A673 (cell line): ENCODE measurements around the gene EPHA6. TPM values are rescaled to one million over a fixed set of nuclear protein-coding genes. Genes with fewer than 3 reads are reported as not detected.

Experiments
- BruUV-seq: library from RNA; stranded (reverse); fragments of 400-500 nt; replicated peaks from 2 replicates; lab custom pipeline; 2021; lab: Mats Ljungman, UMichigan
- CTCF ChIA-PET: fragments of 300-600 bp; sonication (Branson Sonifier 250); formaldehyde crosslinking; loops from one replicate; lab custom pipeline; 2022; ENCODE audit warnings: antibody characterized with exemption; lab: Charles Lee
- POLR2A ChIA-PET: fragments of 300-600 bp; sonication (Branson Sonifier 250); formaldehyde crosslinking; loops from one replicate; lab custom pipeline; 2022; ENCODE audit warnings: antibody characterized with exemption; ENCODE audit not compliant: low non-redundant PET; lab: Charles Lee
- DNase-seq: peaks from one replicate; pipeline ENCODE4 v3.0.0-alpha.2; 2015; ENCODE audit warnings: low spot score
- H3K27ac ChIP-seq: fragments of 200-600 bp; sonication (generic); 2 replicates; pipeline ENCODE4 v1.5.1; 2016; ENCODE audit warnings: mixed run types, low read depth, mild to moderate bottlenecking, mixed read lengths, antibody characterized with exemption, low read length; ENCODE audit not compliant: poor library complexity, severe bottlenecking
- H3K27me3 ChIP-seq: fragments of 200-600 bp; sonication (generic); replicated peaks from 2 replicates; pipeline ENCODE4 v1.6.1; 2017; ENCODE audit warnings: mixed run types, low read depth, mild to moderate bottlenecking, mixed read lengths, antibody characterized with exemption, low read length; ENCODE audit not compliant: insufficient read depth, poor library complexity
- H3K36me3 ChIP-seq: fragments of 200-600 bp; sonication (generic); 2 replicates; pipeline ENCODE4 v1.6.1; 2016; ENCODE audit warnings: mixed run types, mild to moderate bottlenecking, mixed read lengths, antibody characterized with exemption, low read length; ENCODE audit not compliant: insufficient read depth, poor library complexity, severe bottlenecking
- H3K4me1 ChIP-seq: fragments of 200-600 bp; sonication (generic); 2 replicates; pipeline ENCODE4 v1.6.1; 2017; ENCODE audit warnings: mixed run types, mild to moderate bottlenecking, mixed read lengths, antibody characterized with exemption, low read length; ENCODE audit not compliant: insufficient read depth, poor library complexity, severe bottlenecking
- H3K4me3 ChIP-seq: fragments of 200-600 bp; sonication (generic); 2 replicates; pipeline ENCODE4 v1.5.1; 2016; ENCODE audit warnings: low read depth, mixed run types, mild to moderate bottlenecking, mixed read lengths, low read length; ENCODE audit not compliant: poor library complexity, severe bottlenecking
- H3K9me3 ChIP-seq: fragments of 200-600 bp; sonication (generic); 2 replicates; pipeline ENCODE4 v1.6.1; 2016; ENCODE audit warnings: mixed run types, low read depth, mild to moderate bottlenecking, mixed read lengths, antibody characterized with exemption, low read length; ENCODE audit not compliant: poor library complexity, severe bottlenecking
- EZH2 ChIP-seq: fragments of 200-600 bp; sonication (generic); IDR thresholded peaks from 2 replicates; pipeline ENCODE4 v1.6.1; 2017; ENCODE audit warnings: borderline replicate concordance, low read depth, mild to moderate bottlenecking, mixed read lengths, antibody characterized with exemption, low read length; ENCODE audit not compliant: poor library complexity, severe bottlenecking
- intact Hi-C: fragments of 100-400 bp; cut with micrococcal nuclease; formaldehyde crosslinking; loops from one replicate; pipeline ENCODE4 v1.10.0; 2022; ENCODE audit not compliant: unreplicated experiment
- total RNA-seq: library from RNA; stranded (reverse); gene quantifications from 2 replicates; pipeline ENCODE4 v1.2.3, GENCODE V29; 2021
- TF ChIP-seq, protein P1 (sequence below): fragments of 300-800, 200-600 bp; sonication (generic); conservative IDR thresholded peaks from 2 replicates; pipeline ENCODE4 v1.5.1; 2017; ENCODE audit warnings: low read depth, mild to moderate bottlenecking, antibody characterized with exemption, low read length, moderate library complexity, mixed read lengths

EPHA6 gene
- total RNA-seq, 1 experiment from 2014 or later: not detected

DNA sequence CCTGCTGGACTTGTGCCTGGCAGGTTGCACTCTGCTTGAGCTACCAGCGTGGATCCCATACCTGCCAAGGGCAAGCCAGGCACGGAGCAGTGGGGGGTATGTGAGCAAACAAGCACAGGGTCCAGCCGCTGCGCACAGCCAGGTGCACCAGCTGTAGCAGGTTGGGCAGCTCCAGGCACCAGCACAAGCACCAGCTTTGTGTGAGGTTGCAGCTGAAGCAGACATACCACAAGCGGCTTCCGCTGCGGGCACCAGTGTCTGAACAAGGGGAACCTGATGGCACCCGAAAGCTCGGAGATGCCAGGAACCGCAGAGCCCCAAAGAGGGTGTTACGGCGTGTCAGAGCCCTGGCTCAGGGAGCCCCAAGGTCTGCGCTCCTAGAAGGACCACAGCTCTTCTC lies 477.5 kb downstream of the EPHA6 start:
- ChIA-PET POLR2A (no interaction called here), CTCF (no interaction called here)
- Histone ChIP-seq H3K36me3 (no peaks in the 10 kb centered on the region), H3K4me3 (no peak overlapping the region), H3K9me3 (peaks cover 18% of the 10 kb centered on the region), H3K4me1 (no peaks in the 10 kb centered on the region), H3K27ac (no peak overlapping the region), H3K27me3 (no peaks in the 10 kb centered on the region)
- no peak for DNase-seq
- intact Hi-C loops: no loop called here
- TF ChIP-seq, protein P1, sequence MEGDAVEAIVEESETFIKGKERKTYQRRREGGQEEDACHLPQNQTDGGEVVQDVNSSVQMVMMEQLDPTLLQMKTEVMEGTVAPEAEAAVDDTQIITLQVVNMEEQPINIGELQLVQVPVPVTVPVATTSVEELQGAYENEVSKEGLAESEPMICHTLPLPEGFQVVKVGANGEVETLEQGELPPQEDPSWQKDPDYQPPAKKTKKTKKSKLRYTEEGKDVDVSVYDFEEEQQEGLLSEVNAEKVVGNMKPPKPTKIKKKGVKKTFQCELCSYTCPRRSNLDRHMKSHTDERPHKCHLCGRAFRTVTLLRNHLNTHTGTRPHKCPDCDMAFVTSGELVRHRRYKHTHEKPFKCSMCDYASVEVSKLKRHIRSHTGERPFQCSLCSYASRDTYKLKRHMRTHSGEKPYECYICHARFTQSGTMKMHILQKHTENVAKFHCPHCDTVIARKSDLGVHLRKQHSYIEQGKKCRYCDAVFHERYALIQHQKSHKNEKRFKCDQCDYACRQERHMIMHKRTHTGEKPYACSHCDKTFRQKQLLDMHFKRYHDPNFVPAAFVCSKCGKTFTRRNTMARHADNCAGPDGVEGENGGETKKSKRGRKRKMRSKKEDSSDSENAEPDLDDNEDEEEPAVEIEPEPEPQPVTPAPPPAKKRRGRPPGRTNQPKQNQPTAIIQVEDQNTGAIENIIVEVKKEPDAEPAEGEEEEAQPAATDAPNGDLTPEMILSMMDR: no peak
- TF ChIP-seq EZH2: no peak
- no TSS peak for BruUV-seq

DNA sequence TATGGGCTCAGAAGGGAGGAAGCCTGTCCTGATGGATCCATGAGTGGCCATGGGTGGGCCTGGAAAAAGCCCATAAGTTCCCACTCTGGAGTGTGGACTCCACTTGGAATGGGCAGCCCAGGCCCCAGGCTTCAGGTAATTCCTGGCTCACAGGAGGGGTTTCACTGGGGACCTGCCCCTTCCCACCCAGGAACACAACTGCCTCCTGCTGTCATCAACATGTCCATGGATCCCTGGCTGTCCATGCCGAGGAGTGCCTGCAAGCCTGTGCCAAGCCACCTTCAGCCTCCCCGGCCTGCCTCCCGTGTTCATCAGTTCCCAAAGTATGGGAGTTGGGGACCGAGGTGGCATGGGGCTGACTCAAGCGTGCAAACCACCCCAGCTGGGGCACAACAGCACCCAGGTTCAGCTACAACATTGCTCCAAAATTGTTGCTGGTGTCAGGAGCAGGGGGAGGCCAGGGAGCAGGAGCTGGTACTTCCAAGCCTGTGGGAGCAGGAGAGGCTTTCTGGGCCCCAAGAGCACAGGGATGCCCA lies 479.3 kb downstream of the EPHA6 start:
- BruUV-seq: no TSS peak
- Histone ChIP-seq H3K36me3 (no peaks in the 10 kb centered on the region), H3K4me3 (no peak overlapping the region), H3K9me3 (peaks cover 18% of the 10 kb centered on the region), H3K4me1 (no peaks in the 10 kb centered on the region), H3K27me3 (no peaks in the 10 kb centered on the region), H3K27ac (no peak overlapping the region)
- intact Hi-C loops: no loop called here
- ChIA-PET CTCF (no interaction called here), POLR2A (no interaction called here)
- DNase-seq: no peak
- TF ChIP-seq EZH2: no peak
- TF ChIP-seq, protein P1: no peak

DNA sequence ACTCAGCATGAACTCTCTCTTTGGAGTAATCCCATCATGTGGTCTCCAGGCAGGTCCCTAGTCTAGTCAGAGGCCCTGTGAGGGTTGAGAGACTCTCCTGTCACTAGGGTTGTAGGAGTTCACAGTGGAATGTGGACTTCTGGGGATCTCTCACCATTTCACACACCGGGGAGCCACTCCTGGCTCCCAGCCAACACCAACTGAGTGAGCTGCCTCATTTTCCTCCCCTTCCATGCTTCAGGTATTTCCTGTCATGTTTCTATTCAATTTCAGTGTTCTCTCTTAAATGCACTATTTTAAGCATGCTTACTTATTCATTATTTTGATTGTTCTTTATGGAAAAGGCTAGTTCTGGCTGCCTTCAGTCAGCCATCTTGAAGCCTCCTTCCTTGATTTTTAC lies 482.6 kb downstream of the EPHA6 start:
- H3K36me3 ChIP-seq: no peaks in the 10 kb centered on the region
- CTCF ChIA-PET: no interaction called here
- POLR2A ChIA-PET: no interaction called here
- intact Hi-C loops: no loop called here
- H3K9me3 ChIP-seq: peaks cover 23% of the 10 kb centered on the region
- DNase-seq: no peak
- TF ChIP-seq, protein P1: no peak
- no peak for TF ChIP-seq EZH2
- no peak overlapping the region for H3K4me3 ChIP-seq
- H3K27me3 ChIP-seq: no peaks in the 10 kb centered on the region
- H3K4me1 ChIP-seq: no peaks in the 10 kb centered on the region
- no peak overlapping the region for H3K27ac ChIP-seq
- BruUV-seq: no TSS peak
